AG09319 (cell line): Measurements from ENCODE around the gene ELAC1.
"Not testable (repeated sequence)": the region's sequence is repeated elsewhere in the genome, so short reads cannot be mapped to it uniquely, and the experiment has no call there.

Experiments
- DNase-seq: peaks from one replicate; pipeline ENCODE4 v3.0.0-alpha.2; 2010; ENCODE audit warnings: low read depth; ENCODE audit errors: extremely low read depth
- CTCF ChIP-seq: IDR thresholded peaks from 2 replicates; pipeline ENCODE4 v1.5.1; 2011; ENCODE audit warnings: low read depth, mild to moderate bottlenecking, inconsistent platforms, low read length, moderate library complexity

The ELAC1 gene

GRCh38 chr18:50992351-50992762 is 24.5 kb downstream of the ELAC1 start:
- no peak for TF ChIP-seq CTCF
- DNase-seq = no peak

DNA sequence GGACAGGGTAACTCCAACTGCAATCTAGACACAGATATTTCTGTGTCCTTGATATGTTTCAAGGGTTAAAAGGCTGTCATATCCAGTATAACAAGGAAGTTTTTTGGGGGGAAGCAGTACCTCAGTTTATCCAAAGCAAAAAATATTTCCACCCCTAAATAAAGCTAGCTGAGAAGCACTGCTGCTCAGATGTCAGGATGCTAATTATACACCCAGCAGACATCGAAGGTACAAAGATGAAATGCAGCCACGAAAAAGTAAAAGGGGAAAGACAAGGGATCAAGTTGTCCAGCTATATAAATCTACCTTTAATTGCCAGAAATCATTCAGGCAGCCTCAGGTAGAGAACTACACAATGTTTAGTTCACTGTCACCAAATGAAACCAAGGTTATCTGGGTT is 26.2 kb downstream of the ELAC1 start:
- no peak for TF ChIP-seq CTCF
- DNase-seq = no peak

DNA sequence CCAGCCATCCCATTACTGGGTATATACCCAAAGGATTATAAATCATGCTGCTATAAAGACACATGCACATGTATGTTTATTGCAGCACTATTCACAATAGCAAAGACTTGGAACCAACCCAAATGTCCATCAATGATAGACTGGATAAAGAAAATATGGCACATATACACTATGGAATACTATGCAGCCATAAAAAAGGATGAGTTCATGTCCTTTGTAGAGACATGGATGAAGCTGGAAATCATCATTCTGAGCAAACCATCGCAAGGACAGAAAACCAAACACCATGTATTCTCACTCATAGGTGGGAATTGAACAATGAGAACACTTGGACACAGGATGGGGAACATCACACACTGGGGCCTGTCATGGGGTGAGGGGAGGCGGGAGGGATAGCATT is 35.3 kb downstream of the ELAC1 start:
- DNase-seq = not testable (repeated sequence)

GRCh38 chr18:51006061-51006818 is 38.4 kb downstream of the ELAC1 start:
- no peak for DNase-seq
- TF ChIP-seq CTCF = no peak

GRCh38 chr18:51006948-51007789 is 39.3 kb downstream of the ELAC1 start:
- TF ChIP-seq CTCF = no peak
- no peak for DNase-seq

DNA sequence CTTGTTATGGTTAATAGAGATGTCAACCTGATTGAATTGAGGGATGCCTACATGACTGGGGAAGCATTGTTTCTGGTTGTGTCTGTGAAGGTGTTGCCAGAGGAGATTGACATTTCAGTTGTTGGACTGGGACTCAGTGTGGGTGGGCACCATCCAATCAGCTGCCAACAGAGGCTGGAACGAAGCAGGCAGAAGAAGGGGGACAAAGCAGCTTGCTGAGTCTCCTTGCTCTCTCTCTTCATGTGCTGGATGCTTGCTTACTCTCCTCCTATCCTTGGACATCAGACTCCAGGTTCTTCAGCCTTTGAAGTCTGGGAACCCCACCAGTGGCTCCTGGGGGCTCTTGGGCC is 39.9 kb downstream of the ELAC1 start:
- no peak for TF ChIP-seq CTCF
- DNase-seq = no peak

- DNase-seq = no peak
- TF ChIP-seq CTCF = no peak
These were observed 41.2 kb downstream of the ELAC1 start for GRCh38 chr18:51009072-51009471.
